GM18907 (cell line): ENCODE measurements around the gene GALM.
"Not testable (repeated sequence)": the region's sequence is repeated elsewhere in the genome, so short reads cannot be mapped to it uniquely, and the experiment has no call there.

ENCODE experiments used
- ATAC-seq: cut with Tn5 transposase; IDR thresholded peaks from one replicate; pipeline ENCODE4 v1.9.1; 2021; ENCODE audit warnings: mild to moderate bottlenecking, moderate library complexity; ENCODE audit not compliant: unreplicated experiment

GALM gene

GRCh38 chr2:38755891-38756290 lies 90.0 kb downstream of the GALM start:
- not testable (repeated sequence) for ATAC-seq

GRCh38 chr2:38763228-38763627 lies 97.3 kb downstream of the GALM start:
- no peak for ATAC-seq

- no peak for ATAC-seq
Observed at GRCh38 chr2:38763728-38764127, 97.8 kb downstream of the GALM start.

- ATAC-seq, result no peak
Observed at GRCh38 chr2:38765149-38765548, 99.2 kb downstream of the GALM start.

- no peak for ATAC-seq
Observed at GRCh38 chr2:38765551-38765950, 99.6 kb downstream of the GALM start.

- no peak for ATAC-seq
Observed at GRCh38 chr2:38771632-38772031, 105.7 kb downstream of the GALM start.

GRCh38 chr2:38775097-38775920 lies 109.4 kb downstream of the GALM start:
- ATAC-seq, result no peak

GRCh38 chr2:38775921-38776225 lies 110.0 kb downstream of the GALM start:
- ATAC-seq, result no peak

- ATAC-seq, result no peak
Observed at GRCh38 chr2:38776531-38776930, 110.6 kb downstream of the GALM start.

GRCh38 chr2:38778687-38779082 lies 112.8 kb downstream of the GALM start:
- ATAC-seq, result peak; percentile 5

GRCh38 chr2:38783586-38783985 lies 117.7 kb downstream of the GALM start:
- no peak for ATAC-seq
